Epithelial cell of alveolus of lung (primary cell): ENCODE data around the gene MNS1. TPM values are rescaled to one million over a fixed set of nuclear protein-coding genes. Genes with fewer than 3 reads are reported as not detected.

Source experiments
- total RNA-seq: library from RNA; depleted of rRNA; stranded (reverse); fragments of >200 nt; gene quantifications from 2 replicates; pipeline ENCODE4 v1.2.1, GENCODE V29; 2015

MNS1 gene, protein sequence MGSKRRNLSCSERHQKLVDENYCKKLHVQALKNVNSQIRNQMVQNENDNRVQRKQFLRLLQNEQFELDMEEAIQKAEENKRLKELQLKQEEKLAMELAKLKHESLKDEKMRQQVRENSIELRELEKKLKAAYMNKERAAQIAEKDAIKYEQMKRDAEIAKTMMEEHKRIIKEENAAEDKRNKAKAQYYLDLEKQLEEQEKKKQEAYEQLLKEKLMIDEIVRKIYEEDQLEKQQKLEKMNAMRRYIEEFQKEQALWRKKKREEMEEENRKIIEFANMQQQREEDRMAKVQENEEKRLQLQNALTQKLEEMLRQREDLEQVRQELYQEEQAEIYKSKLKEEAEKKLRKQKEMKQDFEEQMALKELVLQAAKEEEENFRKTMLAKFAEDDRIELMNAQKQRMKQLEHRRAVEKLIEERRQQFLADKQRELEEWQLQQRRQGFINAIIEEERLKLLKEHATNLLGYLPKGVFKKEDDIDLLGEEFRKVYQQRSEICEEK
- total RNA-seq = 1.2 and 4.1 TPM in 2 replicates

GRCh38 chr15:56464893-56465520 lies at the start of gene MNS1:
MNS1 (minus strand) TSS chr15:56465137; CDS start chr15:56464972, 165 bp downstream.

Other genes with a start within 250 kb of the MNS1 start
- gene RFX7, start 221.3 kb downstream of the MNS1 start, total RNA-seq = 7.2 and 13.2 TPM in 2 replicates
- 2.0 and 3.4 TPM in 2 replicates for gene TEX9, start 99.7 kb downstream of the MNS1 start, total RNA-seq